PFSK-1 (cell line): Measurements from ENCODE around the gene LEFTY2.

Experiments used
- FOXP2 ChIP-seq: optimal IDR thresholded peaks from 2 replicates; pipeline ENCODE3; 2011; ENCODE audit warnings: borderline replicate concordance, control low read depth, inconsistent platforms; ENCODE audit not compliant: insufficient read depth; ENCODE audit errors: extremely low read length, extremely low read depth
- POLR2AphosphoS5 ChIP-seq: IDR thresholded peaks from 2 replicates; pipeline ENCODE4 v1.6.1; 2012; ENCODE audit warnings: low read depth, mild to moderate bottlenecking, control low read depth, low read length, moderate library complexity
- REST ChIP-seq, 2 experiments: IDR thresholded peaks; 2 replicates each; pipeline versions ENCODE4 v1.6.1 to v1.8.0; 2011 to 2012; ENCODE audit warnings: low read depth in 2 of 2, low read length in 2 of 2, control low read depth in 1 of 2, inconsistent platforms in 1 of 2, mild to moderate bottlenecking in 1 of 2, moderate library complexity in 1 of 2; ENCODE audit not compliant: insufficient read depth in 1 of 2
- SIN3A ChIP-seq: IDR thresholded peaks from 2 replicates; pipeline ENCODE4 v1.6.1; 2012; ENCODE audit warnings: mild to moderate bottlenecking, low read length, moderate library complexity, borderline replicate concordance; ENCODE audit not compliant: insufficient read depth
- TAF1 ChIP-seq: IDR thresholded peaks from 2 replicates; pipeline ENCODE4 v1.6.1; 2012; ENCODE audit warnings: low read length, control low read depth, borderline replicate concordance; ENCODE audit not compliant: insufficient read depth

Gene LEFTY2

DNA sequence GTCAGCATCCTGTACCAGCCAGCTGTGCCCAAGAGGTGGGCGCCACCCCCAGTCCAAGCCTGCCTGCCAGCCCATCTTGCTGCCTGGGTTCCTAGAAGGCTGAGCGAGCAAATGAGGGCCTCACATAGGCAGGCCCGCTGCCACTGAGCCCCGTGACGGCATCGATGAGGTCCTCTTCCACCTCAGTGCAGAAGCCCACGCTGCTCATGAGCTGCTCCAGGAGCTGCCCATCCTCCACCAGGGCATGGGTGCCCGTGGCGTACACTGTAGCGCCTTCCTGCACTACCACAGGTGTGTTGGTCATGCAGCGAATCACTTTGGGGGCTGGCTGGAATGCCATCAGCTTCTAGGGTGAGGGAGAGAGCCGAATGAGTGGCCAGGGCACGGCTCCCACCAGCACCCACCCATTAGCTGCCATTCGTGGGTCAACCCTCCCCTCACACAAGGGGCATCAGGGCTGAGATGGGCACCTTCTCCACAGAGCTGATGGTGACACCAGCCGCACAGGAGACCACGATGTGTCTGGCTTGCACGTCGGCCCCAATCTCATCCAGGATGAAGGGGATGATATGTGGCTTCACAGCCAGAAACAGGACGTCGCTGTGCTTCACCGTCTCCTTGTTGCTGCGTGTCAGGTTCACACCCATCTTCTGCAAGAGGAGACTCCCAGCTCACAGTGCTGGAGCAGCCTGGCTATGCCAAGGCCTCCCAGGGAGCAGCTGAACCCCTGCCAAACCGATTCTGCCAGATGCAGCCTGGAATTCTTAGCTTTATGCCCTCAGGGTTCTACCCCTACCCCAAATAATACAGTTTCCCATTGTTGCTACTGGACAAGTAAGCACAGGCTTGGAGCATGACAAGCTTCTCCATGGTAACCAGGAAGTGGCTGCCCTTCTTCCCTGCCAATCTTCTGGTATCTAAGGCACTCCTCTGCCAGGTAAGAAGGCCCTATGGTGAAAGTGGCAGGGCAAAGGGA lies 19.0 kb downstream of the LEFTY2 start:
- TF ChIP-seq TAF1: no peak
- TF ChIP-seq FOXP2: no peak
- TF ChIP-seq REST (IDR thresholded peaks at IDR 0.05; ENCODE audit: insufficient read depth in 1 of 2, low read depth in 2 of 2, low read length in 2 of 2): no peak
- no peak; the same call in 1 of the 2 replicates for TF ChIP-seq POLR2AphosphoS5
- TF ChIP-seq SIN3A: no peak

GRCh38 chr1:225919906-225920305 lies 21.1 kb downstream of the LEFTY2 start:
- TF ChIP-seq TAF1 (no peak), FOXP2 (peak; percentile 77)

- TF ChIP-seq FOXP2: no peak
- TF ChIP-seq TAF1: no peak
- no peak for TF ChIP-seq POLR2AphosphoS5
- no peak for TF ChIP-seq SIN3A
- no peak for TF ChIP-seq REST (IDR thresholded peaks at IDR 0.05; ENCODE audit: insufficient read depth in 1 of 2, low read depth in 2 of 2, low read length in 2 of 2)
These were observed 22.7 kb downstream of the LEFTY2 start for GRCh38 chr1:225918280-225918679.

GRCh38 chr1:225917536-225917935 lies 23.5 kb downstream of the LEFTY2 start:
- no peak for TF ChIP-seq SIN3A
- TF ChIP-seq TAF1: no peak
- no peak for TF ChIP-seq FOXP2
- no peak for TF ChIP-seq REST (IDR thresholded peaks at IDR 0.05; ENCODE audit: insufficient read depth in 1 of 2, low read depth in 2 of 2, low read length in 2 of 2)
- no peak for TF ChIP-seq POLR2AphosphoS5

DNA sequence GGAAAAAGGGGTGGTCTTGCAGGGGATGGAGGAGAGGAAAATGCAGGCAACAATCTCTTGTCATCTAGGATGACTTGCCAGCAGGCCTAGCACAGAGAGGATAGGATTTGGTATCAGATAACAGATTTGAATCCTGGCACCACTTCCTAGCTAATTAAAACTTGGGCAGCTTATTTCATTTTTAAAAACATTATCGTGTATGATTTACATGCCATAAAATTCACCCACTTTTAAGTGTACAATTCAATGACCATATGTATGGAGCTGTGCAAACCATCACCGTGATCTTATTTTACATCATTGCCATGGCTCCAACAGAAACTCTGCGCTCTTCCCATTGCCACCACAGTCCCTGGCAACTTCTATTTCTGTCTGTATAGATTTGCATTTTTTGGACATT lies 23.9 kb downstream of the LEFTY2 start:
- no peak for TF ChIP-seq FOXP2
- no peak for TF ChIP-seq TAF1
- TF ChIP-seq POLR2AphosphoS5: no peak
- TF ChIP-seq SIN3A: no peak
- no peak for TF ChIP-seq REST (IDR thresholded peaks at IDR 0.05; ENCODE audit: insufficient read depth in 1 of 2, low read depth in 2 of 2, low read length in 2 of 2)
